ENCODE measurements around the gene OVOL2. TPM values are rescaled to one million over a fixed set of nuclear protein-coding genes. Genes with fewer than 3 reads are reported as not detected.
"Not testable (repeated sequence)": the region's sequence is repeated elsewhere in the genome, so short reads cannot be mapped to it uniquely, and the experiment has no call there.

Gene OVOL2
- total RNA-seq (not detected), polyA plus RNA-seq (not detected)
- long read RNA-seq, donor 1 = 0 reads
- long read RNA-seq, donor 2 = 0 reads

GRCh38 chr20:18057101-18057993 lies at the start of gene OVOL2:
Gene OVOL2 (minus strand): TSS chr20:18057916. CDS start chr20:18057634, 282 bp downstream.
- WGBS, 5 donors = 1 to 9% (median 2%) methylated on average over 50 to 73 of the region's 73 CpGs
- intact Hi-C loops (cut with DNase I; ENCODE audit: low total_unique reads) = no loop called here
- no peaks in the 10 kb centered on the region for H3K9me3 ChIP-seq
- peaks cover 13 to 43% (median 30%) of the 10 kb centered on the region in 6 donors for H3K4me1 ChIP-seq
- DNase-seq = no peak
- TF ChIP-seq CTCF (IDR thresholded peaks at IDR 0.05 in 8 of 11, conservative IDR thresholded peaks at IDR 0.05 in 3 of 11) = no peak
- TF ChIP-seq POLR2AphosphoS5 (IDR thresholded peaks at IDR 0.05) = no peak
- TF ChIP-seq POLR2A (IDR thresholded peaks at IDR 0.05) = no peak
- peak within 1 kb of the TSS; percentile 34 to 68 (median 48) for H3K4me3 ChIP-seq
- H3K36me3 ChIP-seq = no peaks in the 10 kb centered on the region
- peaks cover 8 to 99% (median 75%) of the 10 kb centered on the region in 7 donors for H3K27me3 ChIP-seq (replicated peaks in 1 of 7)
- H3K27ac ChIP-seq = no peak within 1 kb of the TSS

GRCh38 chr20:18103497-18103896 lies 45.8 kb upstream of the OVOL2 start:
- Histone ChIP-seq H3K27me3 (replicated peaks in 1 of 7) (peaks cover 0 to 12% (median 0%) of the 10 kb centered on the region in 7 donors), H3K36me3 (no peaks in the 10 kb centered on the region), H3K27ac (no peak overlapping the region), H3K4me1 (no peaks in the 10 kb centered on the region), H3K9me3 (peaks cover 0 to 9% (median 0%) of the 10 kb centered on the region in 8 donors), H3K4me3 (no peak overlapping the region)
- WGBS, 5 donors = 70 to 85% (median 73%) methylated on average over 1 of the region's 1 CpG
- no peak for DNase-seq
- no peak for TF ChIP-seq POLR2A (IDR thresholded peaks at IDR 0.05)
- TF ChIP-seq CTCF (IDR thresholded peaks at IDR 0.05 in 8 of 11, conservative IDR thresholded peaks at IDR 0.05 in 3 of 11) = no peak
- TF ChIP-seq POLR2AphosphoS5 (IDR thresholded peaks at IDR 0.05) = no peak
- intact Hi-C loops (cut with DNase I; ENCODE audit: low total_unique reads) = no loop called here

GRCh38 chr20:18101125-18101810 lies 43.6 kb upstream of the OVOL2 start:
- no peaks in the 10 kb centered on the region for H3K4me1 ChIP-seq
- no peaks in the 10 kb centered on the region for H3K36me3 ChIP-seq
- H3K9me3 ChIP-seq = no peaks in the 10 kb centered on the region
- WGBS, 5 donors = 48 to 64% (median 54%) methylated on average over 7 of the region's 7 CpGs
- intact Hi-C loops (cut with DNase I; ENCODE audit: low total_unique reads) = no loop called here
- no peak for DNase-seq
- H3K4me3 ChIP-seq = no peak overlapping the region
- no peak overlapping the region for H3K27ac ChIP-seq
- peaks cover 0 to 12% (median 0%) of the 10 kb centered on the region in 7 donors for H3K27me3 ChIP-seq (replicated peaks in 1 of 7)
- TF ChIP-seq POLR2A (IDR thresholded peaks at IDR 0.05) = no peak
- TF ChIP-seq POLR2AphosphoS5 (IDR thresholded peaks at IDR 0.05) = no peak
- TF ChIP-seq CTCF (IDR thresholded peaks at IDR 0.05 in 8 of 11, conservative IDR thresholded peaks at IDR 0.05 in 3 of 11) = no peak

- H3K36me3 ChIP-seq; intact Hi-C loops (cut with DNase I; ENCODE audit: low total_unique reads); H3K4me3 ChIP-seq; DNase-seq; H3K4me1 ChIP-seq; H3K9me3 ChIP-seq; H3K27ac ChIP-seq: not testable (repeated sequence)
- 92 to 97% (median 95%) methylated on average over 11 of the region's 11 CpGs for WGBS, 5 donors
- peaks cover 0 to 12% (median 0%) of the 10 kb centered on the region in 7 donors for H3K27me3 ChIP-seq (replicated peaks in 1 of 7)
Measured at GRCh38 chr20:18100569-18100968, 42.9 kb upstream of the OVOL2 start.

Data from spleen (tissue), 13 donors.